Muscle of leg (tissue), 11 donors: ENCODE results near the gene ETS1. TPM values are rescaled to one million over a fixed set of nuclear protein-coding genes. Genes with fewer than 3 reads are reported as not detected.

Experiments
- DNase-seq: peaks from one replicate; pipeline ENCODE4 v3.0.0; 2013
- H3K27ac ChIP-seq: one replicate; pipeline ENCODE4 v1.5.1; 2013; ENCODE audit warnings: mild to moderate bottlenecking, low read length, control low read depth
- H3K27me3 ChIP-seq: one replicate; pipeline ENCODE4 v1.6.1; 2013; ENCODE audit warnings: low read length; ENCODE audit not compliant: control insufficient read depth, insufficient read depth
- H3K36me3 ChIP-seq: one replicate; pipeline ENCODE4 v1.6.1; 2013; ENCODE audit warnings: low read length; ENCODE audit not compliant: control insufficient read depth, insufficient read depth
- H3K4me1 ChIP-seq: one replicate; pipeline ENCODE4 v1.6.1; 2013; ENCODE audit warnings: low read length; ENCODE audit not compliant: control insufficient read depth, insufficient read depth
- H3K4me3 ChIP-seq: one replicate; pipeline ENCODE4 v1.5.1; 2013; ENCODE audit warnings: low read length, control low read depth
- H3K9me3 ChIP-seq: replicated peaks from 2 replicates; pipeline ENCODE4 v1.6.1; 2013; ENCODE audit warnings: low read depth, low read length; ENCODE audit not compliant: control insufficient read depth
- WGBS: methylation state at CpG from one replicate; pipeline ENCODE4 v1.1.5; 2013; ENCODE audit warnings: missing lambda C conversion rate; ENCODE audit not compliant: insufficient coverage; 5-methylcytosine and 5-hydroxymethylcytosine counted together
- polyA plus RNA-seq, 8 donors: library from polyadenylated mRNA; unstranded; fragments of 120-200 nt; gene quantifications; one replicate each; pipeline versions ENCODE4 v1.2.1 to v1.2.3, GENCODE V29; 2013; ENCODE audit warnings: inconsistent platforms in 1 of 8, low replicate concordance in 1 of 8; ENCODE audit not compliant: insufficient read length in 8 of 8, insufficient read depth in 1 of 8
- total RNA-seq: library from RNA; stranded (reverse); fragments of 120-200 nt; gene quantifications from one replicate; pipeline ENCODE4 v1.2.4, GENCODE V29; 2013

ETS1 gene
- total and polyA plus RNA-seq, 9 donors: 35.3 to 79.1 (median 59.4) TPM

GRCh38 chr11:128608746-128609407 lies 21.5 kb upstream of the ETS1 start:
- peak; percentile 91 for DNase-seq
- WGBS: 50% methylated on average over 4 of the region's 10 CpGs

GRCh38 chr11:128607819-128608218 lies 20.5 kb upstream of the ETS1 start:
- no peaks in the 10 kb centered on the region for H3K9me3 ChIP-seq
- no peaks in the 10 kb centered on the region for H3K27me3 ChIP-seq
- H3K36me3 ChIP-seq: no peaks in the 10 kb centered on the region
- WGBS: 89% methylated on average over 3 of the region's 5 CpGs
- H3K27ac ChIP-seq: no peak overlapping the region
- peaks cover 26% of the 10 kb centered on the region for H3K4me1 ChIP-seq
- DNase-seq: no peak
- no peak overlapping the region for H3K4me3 ChIP-seq

More at GRCh38 chr11:128608746-128609407, 21.5 kb upstream of the ETS1 start:
- H3K27me3 ChIP-seq: no peaks in the 10 kb centered on the region
- peak overlapping the region; percentile 79 for H3K27ac ChIP-seq
- no peak overlapping the region for H3K4me3 ChIP-seq
- H3K4me1 ChIP-seq: peaks cover 24% of the 10 kb centered on the region
- no peaks in the 10 kb centered on the region for H3K36me3 ChIP-seq
- H3K9me3 ChIP-seq: no peaks in the 10 kb centered on the region

GRCh38 chr11:128604723-128605122 lies 17.4 kb upstream of the ETS1 start:
- DNase-seq: peak; percentile 70
- 80% methylated on average over 1 of the region's 5 CpGs for WGBS
- peaks cover 9% of the 10 kb centered on the region for H3K4me1 ChIP-seq
- no peaks in the 10 kb centered on the region for H3K9me3 ChIP-seq
- H3K27me3 ChIP-seq: no peaks in the 10 kb centered on the region
- H3K27ac ChIP-seq: peak overlapping the region; percentile 73
- no peak overlapping the region for H3K4me3 ChIP-seq
- no peaks in the 10 kb centered on the region for H3K36me3 ChIP-seq

- Histone ChIP-seq H3K9me3 (no peaks in the 10 kb centered on the region), H3K36me3 (no peaks in the 10 kb centered on the region), H3K27me3 (no peaks in the 10 kb centered on the region), H3K4me1 (peaks cover 8% of the 10 kb centered on the region), H3K4me3 (no peak overlapping the region), H3K27ac (peak overlapping the region; percentile 73)
- WGBS: no CpG with 5 or more reads among the region's 5 CpGs
- peak; percentile 37 for DNase-seq
These were observed 16.5 kb upstream of the ETS1 start for GRCh38 chr11:128603752-128604414.

GRCh38 chr11:128603003-128603696 lies 15.8 kb upstream of the ETS1 start:
- DNase-seq: peak; percentile 46
- H3K9me3 ChIP-seq: no peaks in the 10 kb centered on the region
- H3K27ac ChIP-seq: no peak overlapping the region
- H3K27me3 ChIP-seq: no peaks in the 10 kb centered on the region
- H3K36me3 ChIP-seq: no peaks in the 10 kb centered on the region
- H3K4me3 ChIP-seq: no peak overlapping the region
- H3K4me1 ChIP-seq: peaks cover 8% of the 10 kb centered on the region
- WGBS: 58% methylated on average over 2 of the region's 3 CpGs

- Histone ChIP-seq H3K4me1 (peaks cover 8% of the 10 kb centered on the region), H3K27me3 (no peaks in the 10 kb centered on the region), H3K27ac (no peak overlapping the region), H3K36me3 (no peaks in the 10 kb centered on the region), H3K4me3 (no peak overlapping the region), H3K9me3 (no peaks in the 10 kb centered on the region)
- no CpG with 5 or more reads among the region's 1 CpG for WGBS
- DNase-seq: no peak
These were observed 12.4 kb upstream of the ETS1 start for GRCh38 chr11:128599729-128600128.

- Histone ChIP-seq H3K4me1 (peaks cover 7% of the 10 kb centered on the region), H3K27ac (no peak overlapping the region), H3K9me3 (no peaks in the 10 kb centered on the region), H3K36me3 (no peaks in the 10 kb centered on the region), H3K4me3 (no peak overlapping the region), H3K27me3 (peaks cover 1% of the 10 kb centered on the region)
- no peak for DNase-seq
- WGBS: 100% methylated on average over 1 of the region's 1 CpG
These were observed 11.3 kb upstream of the ETS1 start for GRCh38 chr11:128598506-128599150.

GRCh38 chr11:128598096-128598495 lies 10.7 kb upstream of the ETS1 start:
- Histone ChIP-seq H3K4me1 (peaks cover 2% of the 10 kb centered on the region), H3K27me3 (peaks cover 7% of the 10 kb centered on the region), H3K27ac (no peak overlapping the region), H3K9me3 (no peaks in the 10 kb centered on the region), H3K36me3 (no peaks in the 10 kb centered on the region), H3K4me3 (no peak overlapping the region)
- WGBS: 100% methylated on average over 1 of the region's 4 CpGs
- no peak for DNase-seq

- no peaks in the 10 kb centered on the region for H3K9me3 ChIP-seq
- no peaks in the 10 kb centered on the region for H3K36me3 ChIP-seq
- H3K4me1 ChIP-seq: no peaks in the 10 kb centered on the region
- no peak for DNase-seq
- peaks cover 11% of the 10 kb centered on the region for H3K27me3 ChIP-seq
- H3K27ac ChIP-seq: no peak overlapping the region
- no CpG with 5 or more reads among the region's 2 CpGs for WGBS
- no peak overlapping the region for H3K4me3 ChIP-seq
These were observed 9.9 kb upstream of the ETS1 start for GRCh38 chr11:128597209-128597608.

GRCh38 chr11:128596250-128596649 lies 8.9 kb upstream of the ETS1 start:
- WGBS: 88% methylated on average over 1 of the region's 2 CpGs
- DNase-seq: no peak
- Histone ChIP-seq H3K36me3 (no peaks in the 10 kb centered on the region), H3K4me3 (no peak overlapping the region), H3K9me3 (no peaks in the 10 kb centered on the region), H3K27me3 (peaks cover 14% of the 10 kb centered on the region), H3K4me1 (no peaks in the 10 kb centered on the region), H3K27ac (no peak overlapping the region)
